NCI-H524 (cell line): ENCODE measurements around the gene HAGH.
"Not testable (repeated sequence)": the region's sequence is repeated elsewhere in the genome, so short reads cannot be mapped to it uniquely, and the experiment has no call there.

Experiments used
- DNase-seq, 2 experiments: peaks; one replicate each; lab custom pipeline; 2025; lab: John Stamatoyannopoulos, UW

HAGH gene

GRCh38 chr16:1810106-1810505 lies 16.5 kb downstream of the HAGH start:
- no peak for DNase-seq

GRCh38 chr16:1809281-1809801 lies 17.3 kb downstream of the HAGH start:
- no peak for DNase-seq

- DNase-seq, result no peak
Measured at GRCh38 chr16:1808691-1809090, 17.9 kb downstream of the HAGH start.

- no peak for DNase-seq
Measured at GRCh38 chr16:1807626-1808025, 19.0 kb downstream of the HAGH start.

- DNase-seq, result no peak
Measured at GRCh38 chr16:1800701-1801100, 25.9 kb downstream of the HAGH start.

- DNase-seq, result not testable (repeated sequence)
Measured at GRCh38 chr16:1799263-1799662, 27.4 kb downstream of the HAGH start.

GRCh38 chr16:1794908-1795666 lies 31.5 kb downstream of the HAGH start:
- DNase-seq, result no peak

- no peak for DNase-seq
Measured at GRCh38 chr16:1794221-1794871, 32.3 kb downstream of the HAGH start.

- no peak for DNase-seq
Measured at GRCh38 chr16:1793578-1794220, 32.9 kb downstream of the HAGH start, which contains the start of gene IGFALS. Gene IGFALS (minus strand): TSS chr16:1793705. CDS start chr16:1793652, 53 bp downstream.

GRCh38 chr16:1792836-1793577 lies 33.6 kb downstream of the HAGH start:
- DNase-seq, result no peak

GRCh38 chr16:1791943-1792812 lies 34.4 kb downstream of the HAGH start:
- no peak for DNase-seq

- no peak for DNase-seq
Measured at GRCh38 chr16:1791256-1791942, 35.2 kb downstream of the HAGH start.

- no peak for DNase-seq
Measured at GRCh38 chr16:1790611-1791255, 35.9 kb downstream of the HAGH start.

- DNase-seq, result no peak
Measured at GRCh38 chr16:1790261-1790610, 36.4 kb downstream of the HAGH start.

- DNase-seq, result no peak
Measured at GRCh38 chr16:1789643-1790045, 37.0 kb downstream of the HAGH start.

- DNase-seq, result no peak
Measured at GRCh38 chr16:1788708-1789100, 37.9 kb downstream of the HAGH start.

GRCh38 chr16:1788095-1788707 lies 38.4 kb downstream of the HAGH start:
- no peak for DNase-seq

GRCh38 chr16:1787322-1788094 lies 39.1 kb downstream of the HAGH start:
- DNase-seq, result no peak

- DNase-seq, result no peak
Measured at GRCh38 chr16:1787056-1787321, 39.6 kb downstream of the HAGH start.
